Measurements from ENCODE around the gene RBM28.
"Not testable (repeated sequence)": the region's sequence is repeated elsewhere in the genome, so short reads cannot be mapped to it uniquely, and the experiment has no call there.

The RBM28 gene

DNA sequence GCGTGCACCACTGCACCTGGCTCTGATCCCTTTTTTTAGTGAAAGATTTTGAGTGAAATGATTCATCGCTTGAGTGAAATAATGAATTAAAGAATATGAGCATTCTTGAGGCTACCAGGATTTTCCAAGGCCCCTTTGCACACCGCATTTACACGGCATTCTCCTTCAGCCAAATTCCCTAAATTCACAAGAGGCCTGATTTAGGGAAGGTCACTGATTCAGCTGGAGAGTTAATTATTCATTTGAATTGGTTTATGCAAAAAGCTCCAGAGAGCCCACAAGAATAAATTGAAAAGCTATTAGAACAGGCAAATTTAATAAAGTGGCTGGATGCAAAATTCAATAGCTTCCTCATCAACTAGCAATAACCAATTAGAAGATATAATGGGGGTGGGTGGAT lies 56.2 kb downstream of the RBM28 start:
- DNase-seq (ENCODE audit: low read depth in 2 of 2), result no peak

- no peak for DNase-seq (ENCODE audit: low read depth in 2 of 2)
These were observed 59.6 kb downstream of the RBM28 start for GRCh38 chr7:128284102-128284501.

GRCh38 chr7:128281605-128282380 lies 61.9 kb downstream of the RBM28 start:
- DNase-seq (ENCODE audit: low read depth in 2 of 2), result no peak

- not testable (repeated sequence) for DNase-seq (ENCODE audit: low read depth in 2 of 2)
These were observed 63.3 kb downstream of the RBM28 start for GRCh38 chr7:128280451-128280850.

- no peak for DNase-seq (ENCODE audit: low read depth in 2 of 2)
These were observed 64.5 kb downstream of the RBM28 start for GRCh38 chr7:128279124-128279713.

GRCh38 chr7:128278366-128278765 lies 65.3 kb downstream of the RBM28 start:
- DNase-seq (ENCODE audit: low read depth in 2 of 2), result no peak

GRCh38 chr7:128275681-128276080 lies 68.0 kb downstream of the RBM28 start:
- no peak for DNase-seq (ENCODE audit: low read depth in 2 of 2)

- no peak for DNase-seq (ENCODE audit: low read depth in 2 of 2)
These were observed 68.7 kb downstream of the RBM28 start for GRCh38 chr7:128274884-128275603.

DNA sequence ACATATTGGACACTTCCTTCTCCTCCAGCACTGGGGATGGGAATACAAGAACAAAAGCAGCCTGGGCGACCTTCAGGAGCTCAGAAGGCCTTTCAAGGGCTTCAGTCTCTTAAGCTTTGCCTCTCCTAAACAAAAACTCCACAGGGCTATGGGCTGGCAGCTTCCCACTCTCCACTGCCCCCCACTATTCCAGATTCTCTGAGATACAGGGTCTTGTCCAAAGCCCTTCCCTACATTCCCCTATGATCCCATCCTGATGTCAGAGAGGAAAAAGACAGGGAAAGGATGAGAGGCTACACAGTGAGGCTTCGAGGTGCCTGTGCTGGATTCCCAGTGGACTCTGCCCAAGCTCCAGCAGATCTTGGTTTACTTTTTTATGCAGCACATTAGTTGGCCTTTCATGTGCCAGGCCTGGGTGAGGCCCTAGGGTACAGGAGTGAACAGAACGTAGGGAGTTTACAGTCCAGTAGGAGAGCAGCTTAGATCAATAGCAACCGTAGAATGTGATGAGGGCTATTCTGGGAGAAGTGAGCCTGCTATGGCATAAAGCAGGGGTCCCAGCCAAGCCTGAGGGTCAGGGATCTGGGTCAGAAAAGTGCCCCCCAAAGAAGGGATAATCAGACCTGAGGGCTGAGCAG lies 69.3 kb downstream of the RBM28 start:
- no peak for DNase-seq (ENCODE audit: low read depth in 2 of 2)

- no peak for DNase-seq (ENCODE audit: low read depth in 2 of 2)
These were observed 71.7 kb downstream of the RBM28 start for GRCh38 chr7:128271942-128272481.

- DNase-seq (ENCODE audit: low read depth in 2 of 2), result no peak
These were observed 72.2 kb downstream of the RBM28 start for GRCh38 chr7:128271471-128271941.

- DNase-seq (ENCODE audit: low read depth in 2 of 2), result no peak
These were observed 72.9 kb downstream of the RBM28 start for GRCh38 chr7:128270826-128271272.

GRCh38 chr7:128268233-128268632 lies 75.5 kb downstream of the RBM28 start:
- DNase-seq (ENCODE audit: low read depth in 2 of 2), result no peak

DNA sequence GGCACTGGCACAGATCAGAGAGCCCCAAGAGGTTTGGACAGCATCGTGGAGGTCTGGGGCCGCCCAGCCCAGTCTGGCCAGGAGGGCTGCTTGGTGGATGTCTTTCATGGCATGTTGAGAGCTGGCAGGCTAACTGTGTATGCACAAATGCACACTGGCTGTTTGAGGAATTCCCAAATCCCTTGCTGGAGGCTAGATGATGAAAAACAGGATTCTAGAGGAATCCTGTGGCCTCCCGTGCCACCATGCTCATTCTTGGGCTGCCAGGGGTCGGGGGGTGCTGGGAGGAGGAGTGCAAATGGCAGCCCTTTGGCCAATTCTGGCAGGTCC lies 76.1 kb downstream of the RBM28 start:
- no peak for DNase-seq (ENCODE audit: low read depth in 2 of 2)

GRCh38 chr7:128266883-128267594 lies 76.7 kb downstream of the RBM28 start:
- DNase-seq (ENCODE audit: low read depth in 2 of 2), result no peak

DNA sequence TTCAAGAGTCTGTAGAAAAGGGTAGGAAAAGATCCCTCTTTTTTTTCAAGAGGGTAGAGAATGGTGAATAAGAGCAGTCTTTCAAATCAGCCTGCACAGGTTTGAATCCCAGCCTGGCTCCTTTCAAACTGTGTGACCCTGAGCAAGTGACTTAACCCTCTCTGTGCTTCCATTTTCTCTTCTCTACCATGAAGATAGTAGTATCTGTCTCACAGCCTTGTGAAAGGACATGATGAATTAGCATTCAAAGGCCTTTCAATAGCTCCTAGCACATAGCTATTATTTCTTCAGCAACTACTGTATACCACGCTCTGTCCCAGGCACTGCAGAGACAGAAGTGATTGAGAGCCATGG lies 77.2 kb downstream of the RBM28 start:
- no peak for DNase-seq (ENCODE audit: low read depth in 2 of 2)

DNA sequence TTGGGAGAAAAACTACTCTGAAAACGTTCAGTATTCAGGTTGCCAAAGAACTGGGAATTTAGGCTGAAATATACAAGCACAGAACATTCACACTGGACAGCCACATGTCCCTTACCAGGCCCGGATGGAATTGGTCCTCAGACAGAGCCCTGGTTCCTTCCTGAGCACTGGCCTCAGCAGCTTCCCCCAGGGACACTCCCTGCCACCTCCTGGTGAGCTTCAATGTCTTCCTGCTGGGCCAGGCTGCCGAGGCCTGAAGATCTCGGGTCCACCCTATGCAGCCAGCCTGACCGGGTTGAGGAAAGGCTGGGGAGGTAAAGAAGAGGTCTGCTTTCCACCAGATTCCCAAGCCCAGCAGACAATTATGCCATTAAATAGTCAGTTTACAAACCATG lies 77.8 kb downstream of the RBM28 start:
- DNase-seq (ENCODE audit: low read depth in 2 of 2), result no peak

- DNase-seq (ENCODE audit: low read depth in 2 of 2), result no peak
These were observed 78.4 kb downstream of the RBM28 start for GRCh38 chr7:128265156-128265905.

DNA sequence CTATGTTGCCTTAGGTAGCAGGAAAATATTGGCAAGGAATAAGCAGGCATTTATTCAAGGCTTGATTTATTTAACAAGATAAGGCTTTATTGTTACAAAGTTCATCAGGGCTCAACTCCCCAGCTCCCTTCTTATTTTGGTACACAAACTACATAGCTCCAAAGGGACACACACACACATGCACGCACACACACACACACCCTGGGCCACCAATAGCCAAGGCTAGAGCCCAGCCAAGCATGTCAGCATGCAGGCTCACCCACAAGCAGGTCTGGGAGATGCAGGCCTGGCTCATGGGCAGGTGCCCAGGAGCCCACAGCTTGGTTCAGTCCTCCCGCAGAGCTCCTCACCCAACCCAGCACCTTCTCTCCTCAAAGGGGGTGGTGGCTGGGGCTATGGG lies 79.2 kb downstream of the RBM28 start:
- no peak for DNase-seq (ENCODE audit: low read depth in 2 of 2)

- DNase-seq (ENCODE audit: low read depth in 2 of 2), result no peak
These were observed 80.3 kb downstream of the RBM28 start for GRCh38 chr7:128263420-128263819.
